ENCODE results near the gene VASP. TPM values are rescaled to one million over a fixed set of nuclear protein-coding genes. Genes with fewer than 3 reads are reported as not detected.

VASP gene
- total RNA-seq, 1 experiment from 2014 or later: 144 TPM

DNA sequence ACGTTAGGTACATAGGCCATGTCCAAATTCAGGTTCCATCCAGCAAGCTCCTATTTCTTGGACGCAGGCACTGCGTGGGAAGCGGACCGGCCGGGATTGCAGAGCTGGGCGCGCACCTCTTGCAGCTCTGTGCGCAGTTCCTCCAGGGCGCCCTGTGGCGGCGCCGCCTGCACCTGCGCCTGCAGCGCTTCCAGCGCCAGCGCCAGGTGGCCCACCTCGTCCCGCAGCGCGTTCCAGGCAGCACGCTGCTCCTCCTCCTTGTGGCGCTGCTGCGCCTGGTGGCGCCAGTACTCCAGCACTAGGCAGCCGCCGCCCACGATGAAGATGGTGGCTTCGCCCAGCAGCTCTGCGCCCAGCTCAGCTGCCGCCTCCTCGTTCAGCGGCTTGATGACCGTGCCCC lies 46.2 kb downstream of the VASP start (continued):
- TF ChIP-seq ESRRA (CRISPR knock-in tag; IDR thresholded peaks at IDR 0.05; ENCODE audit: borderline replicate concordance): 0 out of 2 replicates have a peak, but pooled peaks have one; percentile 40

DNA sequence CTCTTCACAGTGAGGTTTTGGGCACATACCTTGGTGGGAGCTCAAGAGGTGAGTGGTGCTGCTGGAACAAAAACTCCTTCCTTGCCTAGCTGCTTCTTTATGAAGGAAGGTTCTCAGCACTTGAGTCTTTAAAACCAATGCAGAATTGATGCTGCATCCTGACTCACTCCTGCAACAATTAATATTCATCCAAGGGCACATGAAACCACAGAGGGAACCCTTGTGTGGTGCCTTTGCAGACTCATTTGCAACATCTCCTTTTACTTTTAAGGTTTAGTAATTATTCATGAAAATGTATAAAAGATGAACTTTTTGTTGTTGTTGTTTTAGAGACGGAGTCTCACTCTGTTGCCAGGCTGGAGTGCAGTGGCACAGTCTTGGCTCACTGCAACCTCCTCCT lies 47.2 kb downstream of the VASP start:
- Mint-ChIP-seq H3K9me3 (no peaks in the 10 kb centered on the region), H3K27ac (no peak overlapping the region)
- POLR2A ChIA-PET: interaction anchor here (1.4 to 1.7 kb wide), 2 partner anchors 16 to 26 kb away, joined by 3 to 5 read pairs; no protein-coding TSS in a partner anchor

DNA sequence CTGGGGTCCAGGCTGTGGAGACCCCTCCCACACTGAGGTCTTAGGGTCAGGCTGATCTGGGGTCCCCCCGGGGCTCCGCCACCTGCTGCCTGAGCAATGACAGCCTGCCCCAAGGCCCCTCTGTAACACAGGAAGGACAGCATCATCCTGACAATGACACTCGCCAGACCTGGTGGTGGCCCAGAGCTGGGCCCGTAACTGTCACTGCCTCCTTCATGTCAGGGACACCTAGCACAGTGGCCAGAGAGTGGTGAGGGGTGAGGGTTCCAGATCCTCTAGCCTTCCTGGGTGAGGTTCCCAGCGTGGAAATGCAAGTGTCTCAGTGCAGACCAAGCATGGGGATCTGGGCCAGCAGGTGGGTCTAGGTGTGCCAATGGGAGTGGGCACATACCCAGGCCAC lies 49.6 kb downstream of the VASP start:
- Mint-ChIP-seq H3K4me1 (peaks cover 13% of the 10 kb centered on the region), H3K4me3 (no peak overlapping the region), H3K27ac (no peak overlapping the region), H3K9me3 (no peaks in the 10 kb centered on the region), H3K36me3 (no peaks in the 10 kb centered on the region), H3K27me3 (ENCODE audit: low read depth) (no peaks in the 10 kb centered on the region)
- CTCF ChIA-PET: interaction anchor here (0.6 to 2.9 kb wide), 4 partner anchors 13 to 85 kb away, joined by 3 to 92 read pairs (median 19); no protein-coding TSS in a partner anchor
- POLR2A ChIA-PET: no interaction called here
- TF ChIP-seq, protein P1, sequence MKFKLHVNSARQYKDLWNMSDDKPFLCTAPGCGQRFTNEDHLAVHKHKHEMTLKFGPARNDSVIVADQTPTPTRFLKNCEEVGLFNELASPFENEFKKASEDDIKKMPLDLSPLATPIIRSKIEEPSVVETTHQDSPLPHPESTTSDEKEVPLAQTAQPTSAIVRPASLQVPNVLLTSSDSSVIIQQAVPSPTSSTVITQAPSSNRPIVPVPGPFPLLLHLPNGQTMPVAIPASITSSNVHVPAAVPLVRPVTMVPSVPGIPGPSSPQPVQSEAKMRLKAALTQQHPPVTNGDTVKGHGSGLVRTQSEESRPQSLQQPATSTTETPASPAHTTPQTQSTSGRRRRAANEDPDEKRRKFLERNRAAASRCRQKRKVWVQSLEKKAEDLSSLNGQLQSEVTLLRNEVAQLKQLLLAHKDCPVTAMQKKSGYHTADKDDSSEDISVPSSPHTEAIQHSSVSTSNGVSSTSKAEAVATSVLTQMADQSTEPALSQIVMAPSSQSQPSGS (CRISPR knock-in tag; IDR thresholded peaks at IDR 0.05; ENCODE audit: borderline replicate concordance, low read depth): no peak
- TF ChIP-seq, protein P2, sequence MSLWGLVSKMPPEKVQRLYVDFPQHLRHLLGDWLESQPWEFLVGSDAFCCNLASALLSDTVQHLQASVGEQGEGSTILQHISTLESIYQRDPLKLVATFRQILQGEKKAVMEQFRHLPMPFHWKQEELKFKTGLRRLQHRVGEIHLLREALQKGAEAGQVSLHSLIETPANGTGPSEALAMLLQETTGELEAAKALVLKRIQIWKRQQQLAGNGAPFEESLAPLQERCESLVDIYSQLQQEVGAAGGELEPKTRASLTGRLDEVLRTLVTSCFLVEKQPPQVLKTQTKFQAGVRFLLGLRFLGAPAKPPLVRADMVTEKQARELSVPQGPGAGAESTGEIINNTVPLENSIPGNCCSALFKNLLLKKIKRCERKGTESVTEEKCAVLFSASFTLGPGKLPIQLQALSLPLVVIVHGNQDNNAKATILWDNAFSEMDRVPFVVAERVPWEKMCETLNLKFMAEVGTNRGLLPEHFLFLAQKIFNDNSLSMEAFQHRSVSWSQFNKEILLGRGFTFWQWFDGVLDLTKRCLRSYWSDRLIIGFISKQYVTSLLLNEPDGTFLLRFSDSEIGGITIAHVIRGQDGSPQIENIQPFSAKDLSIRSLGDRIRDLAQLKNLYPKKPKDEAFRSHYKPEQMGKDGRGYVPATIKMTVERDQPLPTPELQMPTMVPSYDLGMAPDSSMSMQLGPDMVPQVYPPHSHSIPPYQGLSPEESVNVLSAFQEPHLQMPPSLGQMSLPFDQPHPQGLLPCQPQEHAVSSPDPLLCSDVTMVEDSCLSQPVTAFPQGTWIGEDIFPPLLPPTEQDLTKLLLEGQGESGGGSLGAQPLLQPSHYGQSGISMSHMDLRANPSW (CRISPR knock-in tag; conservative IDR thresholded peaks at IDR 0.05; ENCODE audit: low read depth): no peak
- no peak for TF ChIP-seq TEAD4 (CRISPR knock-in tag; IDR thresholded peaks at IDR 0.05)
- no peak for TF ChIP-seq ZNF423 (CRISPR knock-in tag; IDR thresholded peaks at IDR 0.05)
- TF ChIP-seq, protein P3, sequence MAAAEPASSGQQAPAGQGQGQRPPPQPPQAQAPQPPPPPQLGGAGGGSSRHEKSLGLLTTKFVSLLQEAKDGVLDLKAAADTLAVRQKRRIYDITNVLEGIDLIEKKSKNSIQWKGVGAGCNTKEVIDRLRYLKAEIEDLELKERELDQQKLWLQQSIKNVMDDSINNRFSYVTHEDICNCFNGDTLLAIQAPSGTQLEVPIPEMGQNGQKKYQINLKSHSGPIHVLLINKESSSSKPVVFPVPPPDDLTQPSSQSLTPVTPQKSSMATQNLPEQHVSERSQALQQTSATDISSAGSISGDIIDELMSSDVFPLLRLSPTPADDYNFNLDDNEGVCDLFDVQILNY (CRISPR knock-in tag; IDR thresholded peaks at IDR 0.05): no peak
- TF ChIP-seq JUN (CRISPR knock-in tag; IDR thresholded peaks at IDR 0.05): no peak
- ATAC-seq (no peak), DNase-seq (ENCODE audit: low spot score) (no peak)

More for the DNA sequence above, 47.2 kb downstream of the VASP start:
- Mint-ChIP-seq H3K27me3 (ENCODE audit: low read depth) (no peaks in the 10 kb centered on the region), H3K36me3 (no peaks in the 10 kb centered on the region), H3K4me3 (no peak overlapping the region), H3K4me1 (peaks cover 20% of the 10 kb centered on the region)
- CTCF ChIA-PET: interaction anchor here (1.0 to 2.8 kb wide), 12 partner anchors 8 to 126 kb away, joined by 3 to 38 read pairs (median 4); partner anchors contain the start of genes EML2, GIPR, OPA3 and RTN2
- DNase-seq (ENCODE audit: low spot score): no peak
- ATAC-seq: no peak
- TF ChIP-seq FOXJ3 (CRISPR knock-in tag; IDR thresholded peaks at IDR 0.05; ENCODE audit: borderline replicate concordance): no peak

GRCh38 chr19:45558399-45558878 lies 51.2 kb downstream of the VASP start:
- DNase-seq (ENCODE audit: low spot score): peak; percentile 78
- no peaks in the 10 kb centered on the region for H3K36me3 Mint-ChIP-seq
- no peaks in the 10 kb centered on the region for H3K9me3 Mint-ChIP-seq
- POLR2A ChIA-PET: interaction anchor here (0.5 to 1.0 kb wide), 4 partner anchors 30 to 212 kb away, joined by 3 to 5 read pairs (median 4); no protein-coding TSS in a partner anchor
- no peaks in the 10 kb centered on the region for H3K27me3 Mint-ChIP-seq (ENCODE audit: low read depth)
- peaks cover 12% of the 10 kb centered on the region; the same call in 1 of the 2 replicates for H3K4me1 Mint-ChIP-seq
- no peak overlapping the region for H3K4me3 Mint-ChIP-seq
- H3K27ac Mint-ChIP-seq: no peak overlapping the region
- ATAC-seq: peak; percentile 89
- CTCF ChIA-PET: interaction anchor here (0.5 to 2.9 kb wide), 58 partner anchors 9 to 470 kb away, joined by 3 to 92 read pairs (median 6); partner anchors contain the start of genes EML2, FOSB, OPA3 and PPM1N
- TF ChIP-seq CTCF (IDR thresholded peaks at IDR 0.05) (no peak), AR (CRISPR knock-in tag; IDR thresholded peaks at IDR 0.05) (no peak), OVOL2 (CRISPR knock-in tag; IDR thresholded peaks at IDR 0.05; ENCODE audit: borderline replicate concordance) (no peak), RELA (CRISPR knock-in tag; IDR thresholded peaks at IDR 0.05; ENCODE audit: borderline replicate concordance) (no peak), ESRRA (CRISPR knock-in tag; IDR thresholded peaks at IDR 0.05; ENCODE audit: borderline replicate concordance) (no peak), ATF1 (CRISPR knock-in tag; IDR thresholded peaks at IDR 0.05) (no peak), TCF7 (CRISPR knock-in tag; IDR thresholded peaks at IDR 0.05; ENCODE audit: low read depth) (no peak), SP1 (CRISPR knock-in tag; conservative IDR thresholded peaks at IDR 0.05) (0 out of 2 replicates have a peak, but pooled peaks have one; percentile 27)
- TF ChIP-seq, protein P4, sequence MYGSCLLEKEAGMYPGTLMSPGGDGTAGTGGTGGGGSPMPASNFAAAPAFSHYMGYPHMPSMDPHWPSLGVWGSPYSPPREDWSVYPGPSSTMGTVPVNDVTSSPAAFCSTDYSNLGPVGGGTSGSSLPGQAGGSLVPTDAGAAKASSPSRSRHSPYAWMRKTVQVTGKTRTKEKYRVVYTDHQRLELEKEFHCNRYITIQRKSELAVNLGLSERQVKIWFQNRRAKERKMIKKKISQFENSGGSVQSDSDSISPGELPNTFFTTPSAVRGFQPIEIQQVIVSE (CRISPR knock-in tag; IDR thresholded peaks at IDR 0.05; ENCODE audit: borderline replicate concordance): no peak

Data from WTC11 (cell line).